ENCODE data around the gene KLRC1. TPM values are rescaled to one million over a fixed set of nuclear protein-coding genes. Genes with fewer than 3 reads are reported as not detected.
"Not testable (repeated sequence)": the region's sequence is repeated elsewhere in the genome, so short reads cannot be mapped to it uniquely, and the experiment has no call there.

KLRC1 gene
- total and polyA plus RNA-seq, 3 donors from 2014 or later: 0.37 to 1.9 (median 1.9) TPM

GRCh38 chr12:10404798-10405197 is 48.4 kb downstream of the KLRC1 start:
- DNase-seq: no peak
- Histone ChIP-seq H3K9me3 (no peaks in the 10 kb centered on the region), H3K36me3 (ENCODE audit: low read depth, missing control alignments) (no peaks in the 10 kb centered on the region), H3K4me3 (no peak overlapping the region), H3K4me1 (no peaks in the 10 kb centered on the region), H3K27me3 (no peaks in the 10 kb centered on the region), H3K27ac (no peak overlapping the region)
- intact Hi-C loops (cut with DNase I; ENCODE audit: low total_unique reads): no loop called here
- TF ChIP-seq POLR2A (IDR thresholded peaks at IDR 0.05): no peak
- no peak for TF ChIP-seq CTCF (IDR thresholded peaks at IDR 0.05)

- H3K36me3 ChIP-seq (ENCODE audit: low read depth, missing control alignments): no peaks in the 10 kb centered on the region
- no peaks in the 10 kb centered on the region for H3K27me3 ChIP-seq
- no peaks in the 10 kb centered on the region for H3K9me3 ChIP-seq
- H3K4me3 ChIP-seq: no peak overlapping the region
- intact Hi-C loops (cut with DNase I; ENCODE audit: low total_unique reads): no loop called here
- no peak for DNase-seq
- TF ChIP-seq POLR2A (IDR thresholded peaks at IDR 0.05): no peak
- no peak for TF ChIP-seq CTCF (IDR thresholded peaks at IDR 0.05)
- H3K4me1 ChIP-seq: no peaks in the 10 kb centered on the region
- no peak overlapping the region for H3K27ac ChIP-seq
These were observed 52.3 kb downstream of the KLRC1 start for GRCh38 chr12:10400829-10401228.

- Histone ChIP-seq H3K4me1 (no peaks in the 10 kb centered on the region), H3K36me3 (ENCODE audit: low read depth, missing control alignments) (no peaks in the 10 kb centered on the region), H3K9me3 (no peaks in the 10 kb centered on the region), H3K4me3 (no peak overlapping the region), H3K27ac (no peak overlapping the region), H3K27me3 (no peaks in the 10 kb centered on the region)
- WGBS, 2 donors: 88 to 89% methylated on average over 2 of the region's 2 CpGs
- TF ChIP-seq CTCF (IDR thresholded peaks at IDR 0.05) (no peak), POLR2A (IDR thresholded peaks at IDR 0.05) (no peak)
- intact Hi-C loops (cut with DNase I; ENCODE audit: low total_unique reads): no loop called here
- no peak for DNase-seq
These were observed 55.0 kb downstream of the KLRC1 start for GRCh38 chr12:10398168-10398567.

GRCh38 chr12:10397296-10397695 is 55.9 kb downstream of the KLRC1 start:
- DNase-seq: no peak
- Histone ChIP-seq H3K27me3 (no peaks in the 10 kb centered on the region), H3K27ac (no peak overlapping the region), H3K4me1 (no peaks in the 10 kb centered on the region), H3K36me3 (ENCODE audit: low read depth, missing control alignments) (no peaks in the 10 kb centered on the region), H3K4me3 (no peak overlapping the region), H3K9me3 (no peaks in the 10 kb centered on the region)
- 43 to 63% methylated on average over 2 of the region's 2 CpGs for WGBS, 2 donors
- intact Hi-C loops (cut with DNase I; ENCODE audit: low total_unique reads): no loop called here
- TF ChIP-seq CTCF (IDR thresholded peaks at IDR 0.05) (no peak), POLR2A (IDR thresholded peaks at IDR 0.05) (no peak)

GRCh38 chr12:10396176-10396575 is 57.0 kb downstream of the KLRC1 start:
- H3K4me3 ChIP-seq; H3K4me1 ChIP-seq; H3K27me3 ChIP-seq; H3K36me3 ChIP-seq (ENCODE audit: low read depth, missing control alignments); H3K27ac ChIP-seq; H3K9me3 ChIP-seq; intact Hi-C loops (cut with DNase I; ENCODE audit: low total_unique reads); DNase-seq: not testable (repeated sequence)
- 60 to 65% methylated on average over 15 of the region's 15 CpGs for WGBS, 2 donors

Other genes with a start within 250 kb of the KLRC1 start
- 10 to 100 TPM; 56.2 to 74.0 TPM for gene GABARAPL1, start 240.5 kb downstream of the KLRC1 start, total RNA-seq
- 67.7 TPM for gene GABARAPL1, start 240.5 kb downstream of the KLRC1 start, polyA plus RNA-seq (ENCODE audit: insufficient read depth, low read depth, low replicate concordance)
- gene KLRD1, start 145.5 kb downstream of the KLRC1 start, total RNA-seq: under 1 TPM; 0.71 to 0.87 TPM
- 1.6 TPM for gene KLRD1, start 145.5 kb downstream of the KLRC1 start, polyA plus RNA-seq (ENCODE audit: insufficient read depth, low read depth, low replicate concordance)
- gene KLRK1, start 63.3 kb downstream of the KLRC1 start, total RNA-seq: 1 to 10 TPM; 1.3 to 2.8 TPM
- 5.4 TPM for gene KLRK1, start 63.3 kb downstream of the KLRC1 start, polyA plus RNA-seq (ENCODE audit: insufficient read depth, low read depth, low replicate concordance)
- not detected for gene KLRC4, start 43.6 kb downstream of the KLRC1 start, total RNA-seq
- not detected for gene KLRC4, start 43.6 kb downstream of the KLRC1 start, polyA plus RNA-seq (ENCODE audit: insufficient read depth, low read depth, low replicate concordance)
- 1 to 10 TPM in 1 of 2 donors, not detected in 1; 1.3 TPM for gene KLRC3, start 32.8 kb downstream of the KLRC1 start, total RNA-seq
- gene KLRC3, start 32.8 kb downstream of the KLRC1 start, polyA plus RNA-seq (ENCODE audit: insufficient read depth, low read depth, low replicate concordance): not detected
- gene KLRC2, start 17.4 kb downstream of the KLRC1 start, total RNA-seq: under 1 TPM in 1 of 2 donors, not detected in 1; 0.56 TPM
- gene KLRC2, start 17.4 kb downstream of the KLRC1 start, polyA plus RNA-seq (ENCODE audit: insufficient read depth, low read depth, low replicate concordance): not detected
- gene EIF2S3B, start 52.5 kb upstream of the KLRC1 start, total RNA-seq: 1 to 10 TPM; 2.1 to 3.9 TPM
- gene EIF2S3B, start 52.5 kb upstream of the KLRC1 start, polyA plus RNA-seq (ENCODE audit: insufficient read depth, low read depth, low replicate concordance): 4.1 TPM
- gene MAGOHB, start 160.2 kb upstream of the KLRC1 start, total RNA-seq: 10 to 100 TPM; 16.1 to 16.7 TPM
- 20.5 TPM for gene MAGOHB, start 160.2 kb upstream of the KLRC1 start, polyA plus RNA-seq (ENCODE audit: insufficient read depth, low read depth, low replicate concordance)
- gene STYK1, start 220.7 kb upstream of the KLRC1 start, total RNA-seq: under 1 TPM; 0.24 to 0.50 TPM
- 0.26 TPM for gene STYK1, start 220.7 kb upstream of the KLRC1 start, polyA plus RNA-seq (ENCODE audit: insufficient read depth, low read depth, low replicate concordance)